ENCODE data around the gene HMCN1.

DNA sequence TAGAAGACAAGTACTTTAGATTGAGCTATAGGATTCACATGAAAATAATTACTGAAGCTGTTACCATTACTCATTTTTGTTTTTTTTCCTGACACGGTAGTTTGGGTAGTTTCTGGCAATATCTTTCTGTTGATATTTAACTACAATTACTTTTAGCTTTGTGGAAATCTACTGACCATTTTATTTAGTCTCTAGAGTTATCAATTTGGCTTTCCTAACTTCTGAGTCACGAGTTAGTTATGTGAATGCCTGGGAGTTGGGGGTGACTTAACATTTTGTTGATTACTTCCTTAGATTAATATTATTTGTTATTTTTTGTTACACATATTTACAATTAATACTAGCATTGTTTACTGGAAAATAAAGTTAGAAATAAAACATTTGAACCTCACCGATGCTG is 160.6 kb downstream of the HMCN1 start:
- TF ChIP-seq, protein P1, sequence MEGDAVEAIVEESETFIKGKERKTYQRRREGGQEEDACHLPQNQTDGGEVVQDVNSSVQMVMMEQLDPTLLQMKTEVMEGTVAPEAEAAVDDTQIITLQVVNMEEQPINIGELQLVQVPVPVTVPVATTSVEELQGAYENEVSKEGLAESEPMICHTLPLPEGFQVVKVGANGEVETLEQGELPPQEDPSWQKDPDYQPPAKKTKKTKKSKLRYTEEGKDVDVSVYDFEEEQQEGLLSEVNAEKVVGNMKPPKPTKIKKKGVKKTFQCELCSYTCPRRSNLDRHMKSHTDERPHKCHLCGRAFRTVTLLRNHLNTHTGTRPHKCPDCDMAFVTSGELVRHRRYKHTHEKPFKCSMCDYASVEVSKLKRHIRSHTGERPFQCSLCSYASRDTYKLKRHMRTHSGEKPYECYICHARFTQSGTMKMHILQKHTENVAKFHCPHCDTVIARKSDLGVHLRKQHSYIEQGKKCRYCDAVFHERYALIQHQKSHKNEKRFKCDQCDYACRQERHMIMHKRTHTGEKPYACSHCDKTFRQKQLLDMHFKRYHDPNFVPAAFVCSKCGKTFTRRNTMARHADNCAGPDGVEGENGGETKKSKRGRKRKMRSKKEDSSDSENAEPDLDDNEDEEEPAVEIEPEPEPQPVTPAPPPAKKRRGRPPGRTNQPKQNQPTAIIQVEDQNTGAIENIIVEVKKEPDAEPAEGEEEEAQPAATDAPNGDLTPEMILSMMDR (IDR thresholded peaks at IDR 0.05) = no peak
- TF ChIP-seq POLR2A (IDR thresholded peaks at IDR 0.05) = no peak
- TF ChIP-seq POLR2AphosphoS5 (IDR thresholded peaks at IDR 0.05) = no peak

Data from upper lobe of left lung (tissue), 4 donors.